GM19397 (cell line): ENCODE data around the gene ZNF511.
A peak's percentile ranks its signal among the peaks of the same experiment; 100 is the strongest.

Experiments used
- ATAC-seq: cut with Tn5 transposase; IDR thresholded peaks from one replicate; pipeline ENCODE4 v1.9.1; 2021; ENCODE audit warnings: mild to moderate bottlenecking, moderate library complexity; ENCODE audit not compliant: unreplicated experiment

ZNF511 gene

GRCh38 chr10:133292919-133293809 lies 15.6 kb upstream of the ZNF511 start:
- ATAC-seq: no peak

GRCh38 chr10:133293810-133294119 lies 14.9 kb upstream of the ZNF511 start:
- no peak for ATAC-seq

DNA sequence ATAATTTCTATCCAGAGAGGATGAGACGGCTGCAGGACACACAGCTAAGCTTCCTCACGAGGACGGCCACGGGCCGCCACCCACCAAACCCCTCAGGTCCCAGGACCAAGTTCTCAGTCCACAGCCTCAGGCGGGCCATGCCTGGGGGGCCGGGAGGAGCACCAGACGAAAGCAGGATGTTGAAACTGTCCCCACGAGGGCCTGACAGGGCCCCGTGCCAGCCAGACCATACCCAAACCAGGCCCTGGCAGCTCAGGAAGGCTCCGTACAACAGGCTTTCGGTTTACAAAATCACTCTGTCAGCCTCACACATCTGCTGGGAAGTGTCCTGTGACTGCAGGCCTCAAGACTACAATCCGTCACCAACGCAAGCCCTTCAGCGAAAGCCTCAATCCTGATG lies 14.5 kb upstream of the ZNF511 start:
- ATAC-seq: no peak

GRCh38 chr10:133295426-133296320 lies 13.0 kb upstream of the ZNF511 start:
- ATAC-seq: no peak

GRCh38 chr10:133297504-133297903 lies 11.2 kb upstream of the ZNF511 start:
- ATAC-seq: no peak

GRCh38 chr10:133298466-133298865 lies 10.2 kb upstream of the ZNF511 start:
- ATAC-seq: no peak

DNA sequence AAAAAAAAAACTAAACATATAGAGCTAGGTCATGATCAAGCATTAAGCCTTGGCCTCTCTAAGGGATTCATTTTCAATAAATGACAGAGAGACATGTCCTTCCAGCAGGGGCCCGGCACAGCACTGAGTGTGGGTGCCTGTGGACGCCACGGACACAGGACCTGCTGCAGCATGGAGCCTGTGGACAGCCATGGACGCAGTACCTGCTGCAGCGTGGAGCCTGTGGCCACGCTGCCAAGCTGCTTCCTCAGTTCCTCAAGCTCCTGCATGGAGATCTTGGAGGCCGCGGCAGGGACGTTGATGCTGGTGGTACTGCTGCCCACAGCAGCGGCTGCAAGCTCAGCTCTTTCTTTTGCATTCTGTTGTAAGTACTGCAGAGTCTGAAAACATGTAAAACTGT lies 9.5 kb upstream of the ZNF511 start:
- ATAC-seq: no peak

DNA sequence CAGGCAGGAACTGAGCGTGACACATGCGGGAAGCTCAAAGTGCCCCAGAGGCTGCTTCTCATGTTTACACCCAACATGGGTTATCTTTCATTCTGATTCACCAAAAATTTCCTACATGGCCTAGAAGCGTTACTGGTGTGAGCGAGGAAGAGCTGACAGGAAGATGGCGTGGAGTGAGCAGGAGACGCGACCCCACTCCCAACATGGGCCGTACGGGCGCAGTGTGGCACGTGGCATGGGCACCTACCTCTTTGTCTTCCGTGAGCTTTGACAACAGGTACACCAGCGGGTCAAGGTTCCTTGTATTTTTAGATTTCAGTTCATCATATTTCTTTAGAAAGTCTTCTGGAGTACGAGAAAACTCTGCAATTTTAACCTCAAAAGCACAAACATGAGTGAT lies 9.0 kb upstream of the ZNF511 start:
- ATAC-seq: no peak

DNA sequence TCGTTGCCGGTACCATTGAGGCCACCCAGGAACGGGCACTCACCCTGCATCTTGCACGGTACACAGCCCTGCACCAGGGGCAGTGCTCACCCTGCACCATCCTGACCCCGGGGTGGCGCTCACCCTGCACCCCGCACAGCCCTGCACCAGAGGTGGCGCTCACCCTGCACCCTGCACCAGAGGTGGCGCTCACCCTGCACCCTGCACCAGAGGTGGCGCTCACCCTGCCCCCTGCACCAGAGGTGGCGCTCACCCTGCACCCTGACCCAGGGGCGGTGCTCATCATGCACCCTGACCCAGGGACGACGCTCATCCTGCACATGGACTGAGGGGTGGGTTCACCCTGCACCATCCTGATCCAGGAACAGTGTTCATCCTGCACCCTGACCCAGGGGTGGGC lies 6.5 kb upstream of the ZNF511 start:
- ATAC-seq: no peak

DNA sequence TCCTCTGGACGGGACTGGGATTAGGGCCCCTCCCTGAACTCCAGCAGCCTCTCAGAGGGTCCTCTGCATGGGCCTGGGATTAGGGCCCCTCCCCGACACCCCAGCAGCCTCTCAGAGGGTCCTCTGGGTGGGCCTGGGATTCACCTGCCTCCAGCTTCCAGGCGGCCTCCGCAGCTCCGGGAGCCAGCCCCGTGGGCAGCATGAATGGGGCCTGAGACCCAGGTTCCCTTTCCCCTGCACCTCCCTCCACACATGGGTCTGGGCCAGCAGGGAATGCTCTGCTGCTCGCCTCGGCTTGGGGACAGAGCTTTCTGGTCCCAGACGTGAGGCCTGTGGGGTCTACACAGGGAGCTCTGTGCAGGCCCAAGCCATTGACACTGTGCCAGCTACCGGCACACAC lies 5.5 kb upstream of the ZNF511 start:
- ATAC-seq: no peak

- no peak for ATAC-seq
Observed at GRCh38 chr10:133306097-133306476, 2.6 kb upstream of the ZNF511 start.

GRCh38 chr10:133306941-133307379 lies 1.8 kb upstream of the ZNF511 start:
- ATAC-seq: no peak

DNA sequence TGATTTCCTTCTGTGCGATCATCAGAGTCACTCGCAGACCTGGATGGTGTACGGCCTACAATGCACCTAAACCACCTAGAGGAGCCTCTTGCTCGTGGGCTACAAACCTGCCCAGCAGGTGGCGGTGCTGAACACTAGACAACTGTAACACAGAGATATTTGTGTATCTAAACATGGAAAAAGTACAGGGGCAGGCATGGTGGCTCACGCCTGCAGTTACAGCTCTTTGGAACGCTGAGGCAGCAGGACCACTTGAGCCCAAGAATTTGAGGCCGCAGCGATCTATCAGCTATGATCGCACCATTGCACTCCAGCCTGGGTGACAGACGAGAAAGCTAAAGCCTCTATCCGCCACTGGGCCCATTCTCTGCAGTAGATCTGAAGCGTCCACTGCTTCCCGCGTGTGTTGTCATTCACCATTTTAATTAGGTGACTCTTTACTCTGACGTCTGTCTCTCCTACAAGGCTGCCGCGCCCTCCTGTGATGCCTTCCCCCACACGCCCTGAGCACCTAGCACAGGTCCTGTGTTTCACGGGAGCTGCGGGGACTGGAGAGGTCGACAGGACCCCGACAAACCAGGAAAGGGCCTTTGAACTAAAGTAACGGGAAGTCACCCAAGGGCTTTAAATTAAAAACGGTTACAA lies 816 bp upstream of the ZNF511 start:
- ATAC-seq: peak; percentile 28

GRCh38 chr10:133309100-133309719 lies 496 bp downstream of the ZNF511 start:
- peak; percentile 78 for ATAC-seq

GRCh38 chr10:133309720-133310398 lies 1.1 kb downstream of the ZNF511 start:
- ATAC-seq: no peak

- ATAC-seq: no peak
Observed at GRCh38 chr10:133310399-133310755, 1.7 kb downstream of the ZNF511 start.

GRCh38 chr10:133310789-133311188 lies 2.1 kb downstream of the ZNF511 start:
- no peak for ATAC-seq

GRCh38 chr10:133311570-133311969 lies 2.9 kb downstream of the ZNF511 start:
- no peak for ATAC-seq

DNA sequence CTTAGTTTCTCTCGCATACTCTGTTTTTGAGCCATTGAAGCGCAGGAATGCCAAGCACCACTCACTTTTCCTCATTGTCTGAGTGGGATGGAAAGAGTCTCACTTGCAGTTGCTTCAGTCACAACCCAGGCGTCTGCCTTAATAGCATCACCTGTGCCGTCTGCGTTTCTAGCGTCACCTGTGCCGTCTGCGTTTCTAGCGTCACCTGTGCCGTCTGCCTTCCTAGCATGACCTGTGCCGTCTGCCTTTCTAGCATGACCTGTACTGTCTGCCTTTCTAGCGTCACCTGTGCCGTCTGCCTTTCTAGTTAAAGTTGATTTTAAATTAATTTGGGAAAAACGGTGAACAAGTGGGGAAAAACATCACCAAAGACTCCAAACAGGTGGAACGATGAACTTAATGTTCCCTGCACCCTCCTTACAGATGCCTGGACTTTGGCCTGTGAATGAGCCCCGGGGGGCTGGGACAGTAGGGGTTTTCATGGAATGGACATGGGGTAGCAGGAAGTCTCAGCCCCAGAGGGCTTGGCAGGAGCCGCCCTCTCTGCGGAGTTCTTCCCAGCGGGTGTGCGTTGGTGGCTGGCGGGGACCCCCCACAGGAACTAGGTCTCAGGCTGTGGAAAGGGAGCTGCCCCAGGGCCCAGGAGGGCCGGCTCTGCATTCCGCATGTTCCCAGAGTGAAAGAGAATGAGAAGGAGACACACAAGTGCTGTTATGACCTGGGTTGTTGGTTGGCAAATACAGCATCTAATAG lies 3.5 kb downstream of the ZNF511 start:
- no peak for ATAC-seq

DNA sequence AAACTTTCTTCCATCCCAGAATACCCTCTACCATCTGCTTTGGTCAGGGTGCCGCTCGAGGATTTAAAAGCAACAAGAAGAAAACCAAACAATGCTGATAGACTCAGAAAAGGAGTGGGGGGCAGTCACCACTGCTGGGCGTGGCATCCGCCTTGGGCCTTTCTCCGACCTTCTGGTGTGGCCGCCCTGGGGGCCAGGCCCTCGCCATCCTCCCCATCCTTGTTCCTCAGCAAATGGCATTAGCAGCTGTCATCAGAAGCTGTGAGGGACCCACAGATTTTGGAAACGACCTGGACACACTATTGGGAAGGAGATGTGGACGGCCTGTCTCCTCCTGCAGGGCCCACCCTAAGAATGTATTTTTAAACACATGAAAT lies 4.0 kb downstream of the ZNF511 start:
- ATAC-seq: no peak
